Adrenal gland (tissue), 12 donors: ENCODE measurements around the gene RAMAC. TPM values are rescaled to one million over a fixed set of nuclear protein-coding genes. Genes with fewer than 3 reads are reported as not detected.
"Not testable (repeated sequence)": the region's sequence is repeated elsewhere in the genome, so short reads cannot be mapped to it uniquely, and the experiment has no call there.

ENCODE experiments used
- DNase-seq, 7 donors: peaks; one replicate each; pipeline ENCODE4 v3.0.0-alpha.2; 2019 to 2020
- H3K27ac ChIP-seq, 5 donors: fragments of 200-600 bp; sonication (generic) in 4 of 5; 1 replicate in 3 of 5; 2 replicates in 2 of 5; pipeline versions ENCODE4 v1.5.1 to v1.8.0; 2016 to 2020; ENCODE audit warnings: mild to moderate bottlenecking in 1 of 5
- H3K27me3 ChIP-seq: fragments of 200-600 bp; 2 replicates; pipeline ENCODE4 v1.8.0; 2021
- H3K36me3 ChIP-seq, 2 donors: fragments of 200-600 bp; replicated peaks in 1 of 2; 1 replicate in 1 of 2; 2 replicates in 1 of 2; pipeline versions ENCODE4 v1.5.1 to v1.8.0; 2018 to 2022
- H3K4me1 ChIP-seq, 2 donors: fragments of 200-600 bp; replicated peaks in 1 of 2; 1 replicate in 1 of 2; 2 replicates in 1 of 2; pipeline versions ENCODE4 v1.5.1 to v1.8.0; 2018 to 2021
- H3K4me3 ChIP-seq, 4 donors: fragments of 200-600 bp; sonication (generic) in 3 of 4; one replicate each; pipeline ENCODE4 v1.5.1; 2016 to 2018
- H3K9me3 ChIP-seq, 3 donors: fragments of 200-600 bp; sonication (generic) in 1 of 3; replicated peaks in 1 of 3; 1 replicate in 2 of 3; 2 replicates in 1 of 3; pipeline versions ENCODE4 v1.5.1 to v1.8.0; 2016 to 2021
- POLR2A ChIP-seq, 2 donors: fragments of 450-650 bp; IDR thresholded peaks; one replicate each; pipeline ENCODE4 v1.6.1; 2017; ENCODE audit warnings: antibody characterized with exemption in 2 of 2, mild to moderate bottlenecking in 2 of 2, moderate library complexity in 1 of 2
- WGBS, 4 donors: extraction: QIAGEN DNeasy Blood & Tissue Kit in 2 of 4; methylation state at CpG; one replicate each; pipeline versions ENCODE4 v1.1.5 to v1.1.7; 2013 to 2017; 5-methylcytosine and 5-hydroxymethylcytosine counted together
- intact Hi-C, 2 donors: fragments of 100-400 bp; cut with DNase I; formaldehyde crosslinking; loops; one replicate each; pipeline versions ENCODE4 v1.14.1 to v1.15.0; 2022 to 2023
- polyA plus RNA-seq, 3 donors: library from polyadenylated mRNA; stranded (reverse); fragments of 200-250 nt in 2 of 3; fragments of 350-450 nt in 1 of 3; fragmentation: Illumina TruSeq in 1 of 3; extraction: RNeasy Lipid Tissue Mini Kit (QIAGEN cat#74804) in 1 of 3; gene quantifications; one replicate each; pipeline ENCODE4 v1.2.3, GENCODE V29; 2013 to 2014
- total RNA-seq, 9 donors: library from RNA; depleted of rRNA in 4 of 9; stranded (reverse); fragments of >200 nt in 4 of 9; fragments of 120-200 nt in 1 of 9; fragmentation: NEBNext Ultra II Directional in 1 of 9; extraction: Animal tissue kit (Norgen Biotek cat#: 25700) in 1 of 9; gene quantifications; one replicate each; pipeline versions ENCODE4 v1.1.0 to v1.2.4, GENCODE V29; 2013 to 2023
- TF ChIP-seq, protein P1 (sequence below), 6 experiments: fragments of 450-650 bp in 4 of 6; fragments of 200-600 bp in 2 of 6; sonication (generic) in 1 of 6; IDR thresholded peaks; 1 replicate in 5 of 6; 2 replicates in 1 of 6; pipeline versions ENCODE4 v1.5.1 to v1.8.0; 2016 to 2021; ENCODE audit warnings: antibody characterized with exemption in 6 of 6, mild to moderate bottlenecking in 2 of 6, moderate library complexity in 1 of 6
- donor health status: healthy with polysubstance abuse.
- donor health status: Bipolar disorder and iron deficiency.
- donor health status: DM: yes; HTN: yes; CAD: no.
- donor health status: DM: no; HTN: no; CAD: no.
- donor health status: DM: no; HTN: no; CAD: no.
- donor health status: DM: yes; HTN: yes; CAD: no.

The RAMAC gene
- total and polyA plus RNA-seq, 12 donors: 12.7 to 80.0 (median 21.7) TPM

DNA sequence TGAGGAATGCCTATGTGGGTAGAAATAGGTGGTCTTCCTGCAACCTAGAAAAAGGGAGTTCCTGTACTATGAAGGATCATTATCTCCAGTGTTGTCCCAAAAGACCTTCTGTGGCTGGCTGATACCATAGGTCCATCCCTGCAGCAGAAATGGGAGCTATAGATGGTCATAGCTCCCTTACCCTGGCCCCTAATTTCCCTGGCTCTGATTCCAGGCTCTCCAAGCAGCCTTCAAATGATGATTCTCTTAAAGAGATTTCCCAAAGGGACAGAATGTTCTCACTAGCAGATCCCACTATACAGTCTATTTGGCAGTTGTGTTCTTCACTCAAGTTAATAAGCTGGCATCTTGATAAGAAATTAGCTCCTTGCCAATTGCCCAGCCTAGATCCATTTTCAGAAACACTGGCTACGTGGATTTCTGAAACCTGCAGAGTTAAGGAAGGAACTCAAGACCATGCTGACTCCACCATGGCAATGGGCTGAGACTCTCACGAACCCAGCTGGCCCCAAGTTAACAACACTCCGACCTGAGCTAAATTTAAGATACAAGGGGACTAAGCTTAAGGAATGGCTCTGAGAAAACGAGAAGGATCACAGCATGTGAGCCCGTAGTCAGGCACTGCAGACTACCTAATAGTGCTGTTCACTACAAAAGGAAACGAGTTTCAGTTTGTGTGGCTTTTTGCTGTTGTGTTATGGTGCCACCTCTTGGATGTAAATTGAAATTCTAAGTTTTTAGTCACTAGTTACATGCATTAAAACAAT is 14.1 kb downstream of the RAMAC start:
- Histone ChIP-seq H3K27ac (peak overlapping the region in 3 of 5 donors; percentile 53 to 71 (median 63)), H3K4me1 (peaks cover 0 to 4% of the 10 kb centered on the region in 2 donors), H3K36me3 (peaks cover 0 to 2% of the 10 kb centered on the region in 2 donors), H3K4me3 (peak overlapping the region in 2 of 4 donors; percentile 14 to 41), H3K9me3 (no peaks in the 10 kb centered on the region), H3K27me3 (no peaks in the 10 kb centered on the region)
- WGBS, 4 donors: 1 to 9% (median 4%) methylated on average over 6 of the region's 6 CpGs
- intact Hi-C loops: loop anchor here in 1 of 2 donors (5.0 to 10.0 kb wide), 2 partner anchors 153 to 465 kb away; no protein-coding TSS in a partner anchor
- TF ChIP-seq, protein P1, sequence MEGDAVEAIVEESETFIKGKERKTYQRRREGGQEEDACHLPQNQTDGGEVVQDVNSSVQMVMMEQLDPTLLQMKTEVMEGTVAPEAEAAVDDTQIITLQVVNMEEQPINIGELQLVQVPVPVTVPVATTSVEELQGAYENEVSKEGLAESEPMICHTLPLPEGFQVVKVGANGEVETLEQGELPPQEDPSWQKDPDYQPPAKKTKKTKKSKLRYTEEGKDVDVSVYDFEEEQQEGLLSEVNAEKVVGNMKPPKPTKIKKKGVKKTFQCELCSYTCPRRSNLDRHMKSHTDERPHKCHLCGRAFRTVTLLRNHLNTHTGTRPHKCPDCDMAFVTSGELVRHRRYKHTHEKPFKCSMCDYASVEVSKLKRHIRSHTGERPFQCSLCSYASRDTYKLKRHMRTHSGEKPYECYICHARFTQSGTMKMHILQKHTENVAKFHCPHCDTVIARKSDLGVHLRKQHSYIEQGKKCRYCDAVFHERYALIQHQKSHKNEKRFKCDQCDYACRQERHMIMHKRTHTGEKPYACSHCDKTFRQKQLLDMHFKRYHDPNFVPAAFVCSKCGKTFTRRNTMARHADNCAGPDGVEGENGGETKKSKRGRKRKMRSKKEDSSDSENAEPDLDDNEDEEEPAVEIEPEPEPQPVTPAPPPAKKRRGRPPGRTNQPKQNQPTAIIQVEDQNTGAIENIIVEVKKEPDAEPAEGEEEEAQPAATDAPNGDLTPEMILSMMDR (IDR thresholded peaks at IDR 0.05): peak; percentile 25 to 78 (median 68)
- TF ChIP-seq POLR2A (IDR thresholded peaks at IDR 0.05): no peak
- DNase-seq: peak in 5 of 7 donors; percentile 26 to 48 (median 31)

DNA sequence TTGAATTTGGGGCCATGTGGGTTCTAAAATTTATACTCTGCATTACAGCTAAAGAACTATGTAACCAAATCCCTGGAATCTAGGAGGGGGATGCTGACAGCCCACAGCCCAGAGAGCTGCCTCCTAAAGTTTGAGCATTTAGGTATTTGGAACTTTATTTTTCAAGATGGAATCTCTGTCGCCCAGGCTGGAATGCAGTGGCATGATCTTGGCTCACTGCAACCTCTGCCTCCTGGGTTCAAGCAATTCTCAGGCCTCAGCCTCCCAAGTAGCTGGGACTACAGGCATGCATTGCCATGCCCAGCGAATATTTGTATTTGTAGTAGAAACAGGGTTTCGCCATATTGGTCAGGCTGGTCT is 14.6 kb downstream of the RAMAC start:
- H3K27me3 ChIP-seq, H3K4me3 ChIP-seq, H3K27ac ChIP-seq, H3K36me3 ChIP-seq, H3K4me1 ChIP-seq, H3K9me3 ChIP-seq, DNase-seq: not testable (repeated sequence)
- TF ChIP-seq, protein P1 (IDR thresholded peaks at IDR 0.05): peak in 1 of 6 experiments; percentile 6
- intact Hi-C loops: loop anchor here in 1 of 2 donors (5.0 to 10.0 kb wide), 2 partner anchors 153 to 466 kb away; no protein-coding TSS in a partner anchor
- WGBS, 4 donors: 79 to 92% (median 84%) methylated on average over 3 of the region's 3 CpGs

DNA sequence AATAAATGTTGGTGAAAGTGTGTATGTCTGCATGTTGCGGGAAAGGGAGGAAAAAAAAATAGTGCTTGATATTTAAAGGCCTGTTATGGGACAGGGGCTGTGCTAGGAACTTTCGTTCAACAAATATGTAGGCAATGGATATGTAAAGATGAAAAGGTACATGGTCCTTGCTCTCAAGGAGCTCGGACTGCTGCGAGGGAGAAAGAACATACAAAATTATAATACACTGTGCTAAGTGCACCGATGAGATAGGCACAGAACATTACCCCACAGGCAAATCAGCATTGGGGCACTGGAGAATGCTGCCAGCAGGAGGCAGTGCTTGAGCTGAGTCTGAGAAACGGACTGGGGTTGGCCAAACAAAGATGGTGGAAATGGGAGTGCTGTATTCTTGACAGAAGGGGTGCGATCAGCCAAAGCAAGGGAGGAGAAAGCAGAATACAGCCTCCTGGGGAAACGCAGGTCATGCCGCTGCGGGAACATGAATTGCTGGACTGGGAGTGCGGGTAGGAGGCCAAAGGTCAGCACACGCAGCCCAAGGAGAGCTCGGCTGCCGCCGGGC is 24.8 kb downstream of the RAMAC start:
- intact Hi-C loops: no loop called here
- Histone ChIP-seq H3K27me3 (no peaks in the 10 kb centered on the region), H3K4me1 (peaks cover 12 to 18% of the 10 kb centered on the region in 2 donors), H3K36me3 (peaks cover 0 to 32% of the 10 kb centered on the region in 2 donors), H3K27ac (peak overlapping the region in 4 of 5 donors; percentile 45 to 87 (median 78)), H3K4me3 (peak overlapping the region; percentile 15 to 95 (median 88)), H3K9me3 (no peaks in the 10 kb centered on the region)
- DNase-seq: peak; percentile 79 to 92 (median 86)
- 7 to 10% (median 9%) methylated on average over 9 to 15 of the region's 15 CpGs for WGBS, 4 donors
- no peak for TF ChIP-seq POLR2A (IDR thresholded peaks at IDR 0.05)
- TF ChIP-seq, protein P1 (IDR thresholded peaks at IDR 0.05): peak; percentile 57 to 90 (median 83)

DNA sequence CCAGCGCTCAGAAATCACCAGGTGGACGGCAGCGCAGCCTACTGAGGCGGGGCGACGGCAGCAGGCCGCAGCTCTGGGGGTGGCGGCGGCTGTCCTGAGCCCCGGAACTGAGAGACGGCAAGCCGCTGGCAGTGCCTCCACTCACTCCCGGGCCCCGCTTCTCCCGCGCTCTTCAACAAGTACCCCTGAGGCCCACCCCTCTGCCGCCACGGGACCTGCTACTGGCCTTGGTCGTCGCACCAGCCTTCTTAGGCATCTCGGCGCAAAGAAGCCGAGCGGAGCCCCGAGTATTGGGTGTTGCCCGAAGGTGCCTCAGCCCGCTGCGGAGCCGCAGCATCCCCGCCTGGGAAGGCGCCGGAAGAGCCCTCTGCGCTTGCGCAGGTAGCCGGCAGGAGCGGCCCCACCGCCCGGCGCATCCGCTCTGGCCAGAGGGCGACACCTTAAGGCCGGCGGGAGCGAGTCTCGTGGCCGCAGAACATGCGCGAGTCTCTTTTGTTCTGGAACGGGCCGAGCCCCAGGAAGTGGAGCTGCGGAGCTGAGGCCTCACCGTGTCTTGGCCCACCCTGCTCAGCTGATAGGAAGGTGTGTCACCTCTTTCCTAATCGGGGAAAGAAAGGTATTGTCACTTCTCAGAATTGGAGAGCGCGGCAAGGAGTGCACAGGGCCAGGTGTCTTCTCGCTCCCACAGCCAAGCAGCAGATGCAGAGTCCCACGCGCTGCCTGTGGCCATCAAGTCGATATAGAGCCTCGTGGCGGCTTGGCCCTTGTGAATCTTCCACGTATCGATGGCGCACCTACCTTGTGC is 25.5 kb downstream of the RAMAC start, which contains the start of gene C15orf40:
Gene C15orf40 (minus strand): TSS at position 369 of the 805 bp plus-strand sequence. CDS start 32 bp downstream, at position 337.
- DNase-seq: peak; percentile 88 to 95 (median 91)
- intact Hi-C loops: no loop called here
- WGBS, 4 donors: 2 to 3% (median 3%) methylated on average over 25 to 64 of the region's 64 CpGs
- Histone ChIP-seq H3K36me3 (peaks cover 0 to 30% of the 10 kb centered on the region in 2 donors), H3K4me1 (peaks cover 12 to 18% of the 10 kb centered on the region in 2 donors), H3K4me3 (peak within 1 kb of the TSS; percentile 15 to 95 (median 88)), H3K27me3 (no peaks in the 10 kb centered on the region), H3K27ac (peak within 1 kb of the TSS in 4 of 5 donors; percentile 45 to 87 (median 78)), H3K9me3 (no peaks in the 10 kb centered on the region)
- TF ChIP-seq POLR2A (IDR thresholded peaks at IDR 0.05): peak; percentile 51 to 75
- TF ChIP-seq, protein P1 (IDR thresholded peaks at IDR 0.05): peak; percentile 26 to 71 (median 52)
